Erythroblast (primary cell): ENCODE data around the gene KIAA1614.

Experiments
- GATA1 ChIP-seq: IDR thresholded peaks from 2 replicates; pipeline ENCODE4 v1.6.1; 2011; ENCODE audit warnings: low read depth, mild to moderate bottlenecking, control low read depth, low read length, moderate library complexity
- POLR2A ChIP-seq: IDR thresholded peaks from 2 replicates; pipeline ENCODE4 v1.6.1; 2011; ENCODE audit warnings: mild to moderate bottlenecking, low read length

GRCh38 chr1:180939073-180939710 lies 26.5 kb downstream of the KIAA1614 start:
- no peak for TF ChIP-seq POLR2A
- no peak for TF ChIP-seq GATA1
